ENCODE results near the gene PTPN5. TPM values are rescaled to one million over a fixed set of nuclear protein-coding genes. Genes with fewer than 3 reads are reported as not detected.

PTPN5 gene
- total RNA-seq, 2 experiments from 2014 or later = not detected

GRCh38 chr11:18703001-18703763, 88.4 kb downstream of the PTPN5 start:
- no peak for DNase-seq
- Mint-ChIP-seq H3K4me1 (ENCODE audit: low read depth) (peaks cover 26% of the 10 kb centered on the region), H3K36me3 (ENCODE audit: low read depth) (no peaks in the 10 kb centered on the region), H3K27me3 (peaks cover 1% of the 10 kb centered on the region), H3K9me3 (no peaks in the 10 kb centered on the region), H3K4me3 (no peak overlapping the region), H3K27ac (no peak overlapping the region)
- ChIA-PET POLR2A (interaction anchor here (0.6 kb wide), 1 partner anchor 70 kb away, joined by 3 read pairs; no protein-coding TSS in a partner anchor), CTCF (interaction anchor here (6.0 kb wide), 1 partner anchor 18 kb away, joined by 51 read pairs; no protein-coding TSS in a partner anchor)
- no peak for ATAC-seq
- intact Hi-C loops (cut with micrococcal nuclease) = no loop called here
- TF ChIP-seq CTCF (IDR thresholded peaks at IDR 0.05) = no peak

GRCh38 chr11:18701614-18702216, 89.9 kb downstream of the PTPN5 start:
- H3K4me1 Mint-ChIP-seq (ENCODE audit: low read depth) = peaks cover 26% of the 10 kb centered on the region
- H3K27ac Mint-ChIP-seq = no peak overlapping the region
- H3K27me3 Mint-ChIP-seq = peaks cover 1% of the 10 kb centered on the region
- H3K36me3 Mint-ChIP-seq (ENCODE audit: low read depth) = no peaks in the 10 kb centered on the region
- no peak for ATAC-seq
- no peak for TF ChIP-seq CTCF (IDR thresholded peaks at IDR 0.05)
- H3K4me3 Mint-ChIP-seq = no peak overlapping the region
- intact Hi-C loops (cut with micrococcal nuclease) = no loop called here
- no peak for DNase-seq
- CTCF ChIA-PET = interaction anchor here (1.9 kb wide), 1 partner anchor 21 kb away, joined by 8 read pairs; no protein-coding TSS in a partner anchor
- POLR2A ChIA-PET = no interaction called here
- no peaks in the 10 kb centered on the region for H3K9me3 Mint-ChIP-seq

GRCh38 chr11:18700872-18701271, 90.7 kb downstream of the PTPN5 start:
- H3K27me3 Mint-ChIP-seq = no peaks in the 10 kb centered on the region
- no peaks in the 10 kb centered on the region for H3K36me3 Mint-ChIP-seq (ENCODE audit: low read depth)
- DNase-seq (no peak), ATAC-seq (no peak)
- intact Hi-C loops (cut with micrococcal nuclease) = no loop called here
- no peak for TF ChIP-seq CTCF (IDR thresholded peaks at IDR 0.05)
- H3K9me3 Mint-ChIP-seq = no peaks in the 10 kb centered on the region
- H3K4me1 Mint-ChIP-seq (ENCODE audit: low read depth) = peaks cover 20% of the 10 kb centered on the region
- no peak overlapping the region for H3K4me3 Mint-ChIP-seq
- ChIA-PET POLR2A (interaction anchor here (1.2 kb wide), 1 partner anchor 20 kb away, joined by 3 read pairs; no protein-coding TSS in a partner anchor), CTCF (interaction anchor here (1.9 kb wide), 1 partner anchor 21 kb away, joined by 8 read pairs; no protein-coding TSS in a partner anchor)
- H3K27ac Mint-ChIP-seq = no peak overlapping the region

- TF ChIP-seq CTCF (IDR thresholded peaks at IDR 0.05) = no peak
- POLR2A ChIA-PET = interaction anchor here (1.2 kb wide), 1 partner anchor 20 kb away, joined by 3 read pairs; no protein-coding TSS in a partner anchor
- CTCF ChIA-PET = interaction anchor here (2.9 kb wide), 1 partner anchor 21 kb away, joined by 15 read pairs; no protein-coding TSS in a partner anchor
- H3K27me3 Mint-ChIP-seq = no peaks in the 10 kb centered on the region
- H3K4me1 Mint-ChIP-seq (ENCODE audit: low read depth) = peaks cover 16% of the 10 kb centered on the region
- H3K4me3 Mint-ChIP-seq = peak overlapping the region; percentile 74
- no peaks in the 10 kb centered on the region for H3K9me3 Mint-ChIP-seq
- ATAC-seq = no peak
- no peak overlapping the region for H3K27ac Mint-ChIP-seq
- DNase-seq = no peak
- intact Hi-C loops (cut with micrococcal nuclease) = no loop called here
- H3K36me3 Mint-ChIP-seq (ENCODE audit: low read depth) = no peaks in the 10 kb centered on the region
Measured at GRCh38 chr11:18700375-18700774, 91.2 kb downstream of the PTPN5 start.

Data from activated CD8-positive, alpha-beta T cell treated with anti-CD3 and anti-CD28 coated beads for 36 hours (primary cell).